Endothelial cell of umbilical vein (primary cell): ENCODE results near the gene PPP1R9B. TPM values are rescaled to one million over a fixed set of nuclear protein-coding genes. Genes with fewer than 3 reads are reported as not detected.

Experiments
- BruUV-seq: library from RNA; stranded (reverse); fragments of 400-500 nt; replicated peaks from 2 replicates; lab custom pipeline; 2021; lab: Mats Ljungman, UMichigan
- CTCF ChIA-PET: fragments of 300-600, 350-600 bp; sonication (Branson Sonifier 250); formaldehyde crosslinking; loops from one replicate; lab custom pipeline; 2021; ENCODE audit warnings: antibody characterized with exemption, inconsistent platforms; lab: Charles Lee
- POLR2A ChIA-PET: fragments of 300-600, 350-600 bp; sonication (Branson Sonifier 250); formaldehyde crosslinking; loops from one replicate; lab custom pipeline; 2021; ENCODE audit warnings: antibody characterized with exemption, inconsistent platforms; lab: Charles Lee
- DNase-seq: peaks from one replicate; pipeline ENCODE4 v3.0.0-alpha.2; 2011; ENCODE audit warnings: low read depth, low spot score
- FAIRE-seq: peaks from 2 replicates; lab custom pipeline; 2011; peaks lifted over from hg19 to GRCh38; lab: Jason Lieb, UNC
- H2AFZ ChIP-seq: 2 replicates; pipeline ENCODE4 v1.6.0; 2012; ENCODE audit warnings: low read depth, low read length, control low read depth, inconsistent platforms
- H3K27ac ChIP-seq: 2 replicates; pipeline ENCODE4 v1.5.1; 2011; ENCODE audit warnings: low read depth, mild to moderate bottlenecking, control low read depth, low read length, moderate library complexity; ENCODE audit not compliant: insufficient read depth
- H3K27me3 ChIP-seq, 2 experiments: 2 replicates each; pipeline versions ENCODE4 v1.6.0 to v1.6.1; 2011; ENCODE audit warnings: low read length in 2 of 2, mixed read lengths in 1 of 2; ENCODE audit not compliant: control insufficient read depth in 2 of 2, insufficient read depth in 2 of 2
- H3K36me3 ChIP-seq, 2 experiments: 2 replicates in 1 of 2; 3 replicates in 1 of 2; pipeline ENCODE4 v1.5.1; 2011; ENCODE audit warnings: low read length in 2 of 2, mild to moderate bottlenecking in 1 of 2, moderate library complexity in 1 of 2; ENCODE audit not compliant: control insufficient read depth in 2 of 2, insufficient read depth in 2 of 2; ENCODE audit errors: extremely low read depth in 1 of 2
- H3K4me1 ChIP-seq: 3 replicates; pipeline ENCODE4 v1.5.1; 2011; ENCODE audit warnings: mild to moderate bottlenecking, low read length; ENCODE audit not compliant: control insufficient read depth, insufficient read depth; ENCODE audit errors: extremely low read depth
- H3K4me2 ChIP-seq: 2 replicates; pipeline ENCODE4 v1.6.1; 2011; ENCODE audit warnings: low read length, control low read depth, mixed read lengths; ENCODE audit not compliant: insufficient read depth
- H3K4me3 ChIP-seq, 3 experiments: fragments of 200-600 bp in 1 of 3; sonication (generic), shearing (Covaris generic) in 1 of 3; replicated peaks in 1 of 3; 2 replicates each; pipeline ENCODE4 v1.5.1; 2011 to 2016; ENCODE audit warnings: control low read depth in 3 of 3, low read length in 3 of 3, mild to moderate bottlenecking in 2 of 3, inconsistent platforms in 1 of 3, low read depth in 1 of 3, moderate library complexity in 1 of 3; ENCODE audit not compliant: insufficient read depth in 1 of 3
- H3K79me2 ChIP-seq: 2 replicates; pipeline ENCODE4 v1.6.0; 2012; ENCODE audit warnings: low read length, inconsistent platforms; ENCODE audit not compliant: control insufficient read depth, insufficient read depth
- H3K9ac ChIP-seq: replicated peaks from 2 replicates; pipeline ENCODE3; 2011; ENCODE audit warnings: low read length, control low read depth; ENCODE audit not compliant: insufficient read depth; ENCODE audit errors: extremely low read depth
- H3K9me1 ChIP-seq: replicated peaks from 3 replicates; pipeline ENCODE4 v1.6.0; 2011; ENCODE audit warnings: mild to moderate bottlenecking, low read length; ENCODE audit not compliant: control insufficient read depth, insufficient read depth; ENCODE audit errors: extremely low read depth
- H3K9me3 ChIP-seq: replicated peaks from 2 replicates; pipeline ENCODE4 v1.5.1; 2012; ENCODE audit warnings: low read length, inconsistent platforms; ENCODE audit not compliant: control insufficient read depth, insufficient read depth
- H4K20me1 ChIP-seq: replicated peaks from 2 replicates; pipeline ENCODE3; 2011; ENCODE audit warnings: mild to moderate bottlenecking, low read length; ENCODE audit not compliant: control insufficient read depth, insufficient read depth; ENCODE audit errors: extremely low read depth
- EZH2 ChIP-seq: IDR thresholded peaks from 2 replicates; pipeline ENCODE4 v1.6.1; 2012; ENCODE audit warnings: borderline replicate concordance, low read depth, mild to moderate bottlenecking, moderate library complexity, low read length, inconsistent platforms; ENCODE audit not compliant: severe bottlenecking
- JUN ChIP-seq: IDR thresholded peaks from 2 replicates; pipeline ENCODE4 v1.6.1; 2011; ENCODE audit warnings: borderline replicate concordance, low read depth; ENCODE audit not compliant: insufficient read length, insufficient read depth
- MYC ChIP-seq: IDR thresholded peaks from one replicate; pipeline ENCODE4 v1.6.1; 2011; ENCODE audit warnings: mild to moderate bottlenecking, low read depth, low read length
- POLR2A ChIP-seq: IDR thresholded peaks from 2 replicates; pipeline ENCODE4 v1.6.1; 2012; ENCODE audit warnings: low read depth, mild to moderate bottlenecking, control low read depth, low read length
- POLR2AphosphoS5 ChIP-seq: IDR thresholded peaks from 2 replicates; pipeline ENCODE4 v1.6.1; 2012; ENCODE audit warnings: low read depth, mild to moderate bottlenecking, control low read depth, low read length, moderate library complexity; ENCODE audit not compliant: insufficient read depth
- dilution Hi-C: fragments of 300-500 bp; cut with MboI; formaldehyde crosslinking; loops from one replicate; pipeline ENCODE4 v1.15.0; 2019; ENCODE audit warnings: low sequenced_read_pairs; ENCODE audit not compliant: extremely low pct_ligation_motif_present
- intact Hi-C: fragments of 100-400 bp; cut with micrococcal nuclease; formaldehyde crosslinking; loops from one replicate; pipeline ENCODE4 v1.10.0; 2022
- polyA plus RNA-seq, 4 experiments: library from polyadenylated mRNA; depleted of rRNA in 3 of 4; stranded (reverse) in 3 of 4; unstranded in 1 of 4; fragments of >200 nt; gene quantifications; 2 replicates each; pipeline versions ENCODE4 v1.2.1 to v1.2.3, GENCODE V29; 2011 to 2012; ENCODE audit warnings: missing spikeins in 1 of 4
- total RNA-seq: library from RNA; stranded (reverse); gene quantifications from 2 replicates; pipeline ENCODE4 v1.2.3, GENCODE V29; 2021
- TF ChIP-seq, protein P1 (sequence below), 2 donors: IDR thresholded peaks; 1 replicate in 1 of 2; 2 replicates in 1 of 2; pipeline ENCODE4 v1.5.1; 2011; ENCODE audit warnings: low read length in 2 of 2, mild to moderate bottlenecking in 2 of 2, moderate library complexity in 2 of 2, control low read depth in 1 of 2, inconsistent platforms in 1 of 2, low read depth in 1 of 2; ENCODE audit not compliant: insufficient read depth in 1 of 2; ENCODE audit errors: extremely low read depth in 1 of 2
- TF ChIP-seq, protein P2 (sequence below): IDR thresholded peaks from 2 replicates; pipeline ENCODE4 v1.6.1; 2011; ENCODE audit not compliant: insufficient read depth, insufficient read length

Gene PPP1R9B
- total and polyA plus RNA-seq, 2 donors (not counting 3 experiments of a cell fraction or from before 2014, with no cell fraction given) = 20.1 to 60.2 TPM

DNA sequence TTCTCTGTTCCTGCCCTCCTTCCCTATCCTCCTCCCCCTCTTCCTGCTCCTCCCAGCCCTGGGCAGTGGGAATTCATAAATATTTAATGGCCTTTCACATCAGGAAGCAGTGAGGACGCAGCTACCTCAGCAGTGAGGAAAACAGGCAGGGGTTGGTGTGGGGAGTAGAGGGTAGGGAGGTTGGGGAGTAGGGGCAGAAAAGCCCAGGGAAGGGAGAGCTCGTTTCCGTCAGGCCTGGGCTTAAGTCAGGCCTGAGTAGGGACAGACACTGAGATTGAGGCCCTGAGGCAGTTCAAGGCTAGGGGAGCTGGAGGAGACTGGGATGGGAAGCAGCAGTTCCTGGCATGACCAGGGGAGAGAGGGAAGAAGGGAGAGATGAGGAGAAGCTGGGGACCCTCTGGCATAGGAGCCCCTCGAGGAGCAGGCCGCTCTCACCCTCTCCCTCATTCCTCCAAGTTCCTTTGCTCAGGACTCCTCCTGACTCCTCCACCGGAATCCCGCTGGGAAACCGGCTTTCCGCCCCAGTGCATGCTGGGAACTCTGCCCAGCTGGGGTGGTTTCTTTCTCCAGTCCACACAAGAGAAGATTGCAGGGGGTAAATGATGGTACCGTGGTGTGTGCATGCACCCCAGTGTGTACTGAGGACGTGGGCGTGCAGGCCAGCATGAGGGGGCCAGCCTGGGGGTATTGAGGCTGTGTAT lies 26.7 kb downstream of the PPP1R9B start:
- ChIA-PET CTCF (interaction anchor here (1.0 to 2.8 kb wide), 7 partner anchors 8 to 46 kb away, joined by 3 to 12 read pairs (median 4); no protein-coding TSS in a partner anchor), POLR2A (interaction anchor here (0.5 kb wide), 1 partner anchor 830 kb away, joined by 9 read pairs; no protein-coding TSS in a partner anchor)
- Histone ChIP-seq H4K20me1 (no peaks in the 10 kb centered on the region), H3K79me2 (no peaks in the 10 kb centered on the region), H3K36me3 (no peaks in the 10 kb centered on the region), H3K4me1 (peaks cover 26% of the 10 kb centered on the region), H3K9me3 (no peaks in the 10 kb centered on the region), H2AFZ (peak overlapping the region; percentile 75), H3K4me2 (no peak overlapping the region), H3K9ac (no peak overlapping the region), H3K27me3 (no peaks in the 10 kb centered on the region), H3K4me3 (no peak overlapping the region), H3K9me1 (no peaks in the 10 kb centered on the region), H3K27ac (no peak overlapping the region)
- DNase-seq = no peak
- dilution Hi-C loops = no loop called here
- no TSS peak for BruUV-seq
- intact Hi-C loops = no loop called here
- peak; percentile 64 for FAIRE-seq
- TF ChIP-seq MYC (no peak), EZH2 (no peak), JUN (no peak), POLR2A (no peak), POLR2AphosphoS5 (no peak)
- TF ChIP-seq, protein P1, sequence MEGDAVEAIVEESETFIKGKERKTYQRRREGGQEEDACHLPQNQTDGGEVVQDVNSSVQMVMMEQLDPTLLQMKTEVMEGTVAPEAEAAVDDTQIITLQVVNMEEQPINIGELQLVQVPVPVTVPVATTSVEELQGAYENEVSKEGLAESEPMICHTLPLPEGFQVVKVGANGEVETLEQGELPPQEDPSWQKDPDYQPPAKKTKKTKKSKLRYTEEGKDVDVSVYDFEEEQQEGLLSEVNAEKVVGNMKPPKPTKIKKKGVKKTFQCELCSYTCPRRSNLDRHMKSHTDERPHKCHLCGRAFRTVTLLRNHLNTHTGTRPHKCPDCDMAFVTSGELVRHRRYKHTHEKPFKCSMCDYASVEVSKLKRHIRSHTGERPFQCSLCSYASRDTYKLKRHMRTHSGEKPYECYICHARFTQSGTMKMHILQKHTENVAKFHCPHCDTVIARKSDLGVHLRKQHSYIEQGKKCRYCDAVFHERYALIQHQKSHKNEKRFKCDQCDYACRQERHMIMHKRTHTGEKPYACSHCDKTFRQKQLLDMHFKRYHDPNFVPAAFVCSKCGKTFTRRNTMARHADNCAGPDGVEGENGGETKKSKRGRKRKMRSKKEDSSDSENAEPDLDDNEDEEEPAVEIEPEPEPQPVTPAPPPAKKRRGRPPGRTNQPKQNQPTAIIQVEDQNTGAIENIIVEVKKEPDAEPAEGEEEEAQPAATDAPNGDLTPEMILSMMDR (IDR thresholded peaks at IDR 0.05; ENCODE audit: extremely low read depth in 1 of 2, insufficient read depth in 1 of 2, low read depth in 1 of 2, low read length in 2 of 2) = no peak
- TF ChIP-seq, protein P2, sequence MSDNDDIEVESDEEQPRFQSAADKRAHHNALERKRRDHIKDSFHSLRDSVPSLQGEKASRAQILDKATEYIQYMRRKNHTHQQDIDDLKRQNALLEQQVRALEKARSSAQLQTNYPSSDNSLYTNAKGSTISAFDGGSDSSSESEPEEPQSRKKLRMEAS = no peak
